Ectodermal cell (in vitro differentiated cells): Measurements from ENCODE around the gene AMMECR1L.
"Not testable (repeated sequence)": the region's sequence is repeated elsewhere in the genome, so short reads cannot be mapped to it uniquely, and the experiment has no call there.

ENCODE experiments used
- H3K27ac ChIP-seq: 2 replicates; pipeline ENCODE4 v1.7.0; 2013; ENCODE audit warnings: mild to moderate bottlenecking, low read depth, low read length; ENCODE audit not compliant: insufficient read depth, poor library complexity, severe bottlenecking
- H3K27me3 ChIP-seq: 2 replicates; pipeline ENCODE4 v1.7.0; 2013; ENCODE audit warnings: mild to moderate bottlenecking, low read length; ENCODE audit not compliant: insufficient read depth, control insufficient read depth, poor library complexity, severe bottlenecking
- H3K36me3 ChIP-seq: one replicate; pipeline ENCODE4 v1.7.0; 2013; ENCODE audit warnings: low read length; ENCODE audit not compliant: control insufficient read depth, insufficient read depth
- H3K4me1 ChIP-seq: one replicate; pipeline ENCODE4 v1.7.0; 2013; ENCODE audit warnings: low read length; ENCODE audit not compliant: control insufficient read depth, insufficient read depth
- H3K4me3 ChIP-seq: 2 replicates; pipeline ENCODE4 v1.7.0; 2013; ENCODE audit warnings: low read depth, low read length, control low read depth; ENCODE audit not compliant: insufficient read depth
- H3K9me3 ChIP-seq: 2 replicates; pipeline ENCODE4 v1.7.0; 2013; ENCODE audit warnings: mild to moderate bottlenecking, low read length, moderate library complexity; ENCODE audit not compliant: control insufficient read depth
- WGBS, 2 experiments: methylation state at CpG; one replicate each; pipeline ENCODE4 v1.1.7; 2013; ENCODE audit warnings: missing lambda C conversion rate in 2 of 2; 5-methylcytosine and 5-hydroxymethylcytosine counted together

AMMECR1L gene

DNA sequence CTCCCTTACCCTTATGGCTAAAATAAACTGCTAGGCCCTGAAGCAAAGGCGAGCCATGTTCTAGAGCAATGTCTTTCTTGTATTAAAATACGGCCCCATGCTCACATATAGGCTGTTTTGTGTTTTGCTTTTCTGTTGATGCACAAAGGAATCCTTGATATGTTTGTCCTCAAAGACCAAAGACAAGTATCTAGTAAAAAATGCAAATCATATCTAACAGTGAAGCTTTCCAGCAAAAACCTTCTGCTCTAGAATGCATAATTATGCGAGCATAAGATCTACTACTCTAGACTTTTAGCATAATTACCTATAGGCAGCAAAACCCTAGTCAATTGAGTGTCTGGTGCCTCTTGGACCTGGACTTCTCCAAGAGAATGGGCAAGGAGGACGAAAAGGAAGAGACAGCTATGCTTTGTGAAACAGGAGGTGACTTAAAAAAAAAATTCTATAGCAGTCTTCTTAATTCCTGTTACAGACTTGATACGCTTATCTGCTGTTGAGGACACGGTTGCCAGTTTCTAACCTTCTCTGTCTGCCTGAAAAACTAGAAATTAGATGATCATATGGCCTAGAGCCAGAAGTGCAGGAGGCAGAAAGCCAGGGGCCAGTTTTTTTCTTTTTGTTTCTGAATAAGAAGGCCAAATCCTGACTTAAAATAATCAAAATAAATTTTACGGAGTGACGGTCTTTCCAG is 1.5 kb upstream of the AMMECR1L start:
- Histone ChIP-seq H3K27me3 (no peaks in the 10 kb centered on the region), H3K36me3 (peaks cover 8% of the 10 kb centered on the region), H3K4me3 (peak overlapping the region; percentile 61), H3K9me3 (no peaks in the 10 kb centered on the region), H3K27ac (no peak overlapping the region), H3K4me1 (peaks cover 7% of the 10 kb centered on the region)
- WGBS, 2 experiments = 76 to 86% methylated on average over 7 to 8 of the region's 8 CpGs

- not testable (repeated sequence) for H3K27me3 ChIP-seq, H3K36me3 ChIP-seq, H3K9me3 ChIP-seq, H3K4me1 ChIP-seq
- Histone ChIP-seq H3K4me3 (peak overlapping the region; percentile 61), H3K27ac (peak overlapping the region; percentile 86)
- 0% methylated on average over 19 to 25 of the region's 32 CpGs for WGBS, 2 experiments
Observed at GRCh38 chr2:127886593-127886935, 808 bp upstream of the AMMECR1L start.

DNA sequence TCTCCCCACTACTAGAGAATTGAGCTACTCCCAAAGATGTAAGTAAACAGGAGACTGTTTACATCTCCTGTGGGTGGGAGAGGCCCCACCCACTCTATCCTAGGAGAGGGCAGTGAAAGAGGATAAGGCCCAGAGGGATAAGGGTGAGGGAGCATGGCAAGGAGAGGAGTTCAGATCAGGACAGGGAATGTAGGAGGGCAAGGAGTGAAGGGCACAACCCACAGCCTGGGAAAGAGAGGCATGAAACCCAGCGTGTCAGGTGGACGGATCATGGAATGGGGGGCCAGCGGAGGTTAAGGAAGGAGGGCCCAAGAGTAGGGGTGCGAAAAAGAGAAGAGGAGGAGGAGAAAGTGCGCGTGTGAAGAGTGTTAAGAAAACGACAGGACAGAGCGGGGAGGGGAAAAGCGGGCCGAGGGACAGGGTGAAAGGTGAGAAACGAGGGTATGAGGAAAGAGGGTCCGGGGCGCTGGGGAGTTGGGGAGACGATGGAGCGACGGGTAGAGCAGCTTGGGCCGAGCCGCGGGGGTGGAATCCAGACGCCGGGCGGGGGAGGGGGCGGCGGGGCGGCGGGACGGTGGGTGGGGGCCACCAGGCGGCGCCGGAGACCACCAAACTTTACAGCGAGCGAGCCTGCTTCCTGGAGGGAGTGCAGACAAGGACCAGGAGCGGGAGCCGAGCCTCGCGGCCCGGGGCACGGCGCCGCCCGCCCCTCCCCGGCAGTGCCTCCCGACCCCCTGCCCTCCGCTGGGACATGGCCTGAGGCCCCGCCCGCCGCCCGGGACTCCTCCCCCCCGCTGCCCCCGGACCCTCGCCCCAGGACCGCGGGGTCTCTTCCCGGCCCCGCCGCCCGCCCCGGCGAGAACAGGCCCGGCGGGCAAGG is 655 bp downstream of the AMMECR1L start:
- peak overlapping the region; percentile 68 for H3K27ac ChIP-seq
- not testable (repeated sequence) for H3K4me1 ChIP-seq, H3K36me3 ChIP-seq, H3K27me3 ChIP-seq, H3K9me3 ChIP-seq
- H3K4me3 ChIP-seq = peak overlapping the region; percentile 61
- WGBS, 2 experiments = 0 to 1% methylated on average over 21 to 29 of the region's 61 CpGs

GRCh38 chr2:127884436-127884835 is 1.3 kb downstream of the AMMECR1L start:
- Histone ChIP-seq H3K4me1 (peaks cover 7% of the 10 kb centered on the region), H3K27ac (no peak overlapping the region), H3K4me3 (peak overlapping the region; percentile 54), H3K36me3 (peaks cover 8% of the 10 kb centered on the region), H3K9me3 (no peaks in the 10 kb centered on the region), H3K27me3 (no peaks in the 10 kb centered on the region)
- WGBS, 2 experiments = 52% methylated on average over 10 of the region's 10 CpGs

DNA sequence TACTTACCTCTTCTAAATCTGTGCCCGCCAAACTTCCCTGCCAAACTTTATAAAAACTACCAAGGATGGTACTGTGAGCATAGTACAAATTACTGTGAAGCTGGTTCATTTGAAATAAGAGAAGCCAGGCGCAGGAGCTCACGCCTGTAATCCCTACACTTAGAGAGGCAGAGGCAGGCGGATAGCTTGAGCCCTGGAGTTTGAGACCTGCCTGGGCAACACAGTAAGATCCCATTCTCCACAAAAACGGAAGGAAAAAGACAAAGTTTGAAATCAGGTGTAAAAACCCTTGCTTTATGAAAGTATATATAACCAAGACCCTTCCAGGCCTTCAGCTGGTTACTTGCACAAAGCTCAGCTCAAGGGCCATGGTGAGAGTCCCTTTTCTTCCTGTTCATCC is 5.9 kb downstream of the AMMECR1L start:
- Histone ChIP-seq H3K4me3 (no peak overlapping the region), H3K9me3 (no peaks in the 10 kb centered on the region), H3K36me3 (peaks cover 8% of the 10 kb centered on the region), H3K27ac (no peak overlapping the region), H3K27me3 (no peaks in the 10 kb centered on the region), H3K4me1 (peaks cover 3% of the 10 kb centered on the region)
- 86 to 91% methylated on average over 4 to 5 of the region's 5 CpGs for WGBS, 2 experiments

GRCh38 chr2:127877626-127878025 is 8.1 kb downstream of the AMMECR1L start:
- no peak overlapping the region for H3K27ac ChIP-seq
- H3K4me3 ChIP-seq = no peak overlapping the region
- no peaks in the 10 kb centered on the region for H3K27me3 ChIP-seq
- H3K9me3 ChIP-seq = no peaks in the 10 kb centered on the region
- 95 to 100% methylated on average over 3 of the region's 3 CpGs for WGBS, 2 experiments
- H3K36me3 ChIP-seq = peaks cover 6% of the 10 kb centered on the region
- peaks cover 6% of the 10 kb centered on the region for H3K4me1 ChIP-seq

DNA sequence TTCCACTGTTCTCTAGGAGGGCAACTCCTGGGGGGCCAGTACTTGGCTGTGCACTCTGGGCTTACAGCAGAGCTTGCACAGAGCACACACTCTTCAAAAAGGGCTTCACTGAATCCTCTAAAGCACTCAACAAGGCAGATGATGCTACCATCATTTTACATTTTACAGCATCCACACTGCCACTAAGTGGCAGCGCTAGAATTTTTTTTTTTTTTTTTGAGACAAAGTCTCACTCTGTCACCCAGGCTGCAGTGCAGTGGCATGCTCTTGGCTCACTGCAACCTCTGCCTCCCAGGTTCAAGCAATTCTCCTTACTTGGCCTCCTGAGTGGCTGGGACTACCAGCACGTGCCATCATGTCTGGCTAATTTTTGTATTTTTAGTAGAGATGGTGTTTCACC is 8.6 kb downstream of the AMMECR1L start:
- Histone ChIP-seq H3K4me1 (peaks cover 6% of the 10 kb centered on the region), H3K9me3 (no peaks in the 10 kb centered on the region)

DNA sequence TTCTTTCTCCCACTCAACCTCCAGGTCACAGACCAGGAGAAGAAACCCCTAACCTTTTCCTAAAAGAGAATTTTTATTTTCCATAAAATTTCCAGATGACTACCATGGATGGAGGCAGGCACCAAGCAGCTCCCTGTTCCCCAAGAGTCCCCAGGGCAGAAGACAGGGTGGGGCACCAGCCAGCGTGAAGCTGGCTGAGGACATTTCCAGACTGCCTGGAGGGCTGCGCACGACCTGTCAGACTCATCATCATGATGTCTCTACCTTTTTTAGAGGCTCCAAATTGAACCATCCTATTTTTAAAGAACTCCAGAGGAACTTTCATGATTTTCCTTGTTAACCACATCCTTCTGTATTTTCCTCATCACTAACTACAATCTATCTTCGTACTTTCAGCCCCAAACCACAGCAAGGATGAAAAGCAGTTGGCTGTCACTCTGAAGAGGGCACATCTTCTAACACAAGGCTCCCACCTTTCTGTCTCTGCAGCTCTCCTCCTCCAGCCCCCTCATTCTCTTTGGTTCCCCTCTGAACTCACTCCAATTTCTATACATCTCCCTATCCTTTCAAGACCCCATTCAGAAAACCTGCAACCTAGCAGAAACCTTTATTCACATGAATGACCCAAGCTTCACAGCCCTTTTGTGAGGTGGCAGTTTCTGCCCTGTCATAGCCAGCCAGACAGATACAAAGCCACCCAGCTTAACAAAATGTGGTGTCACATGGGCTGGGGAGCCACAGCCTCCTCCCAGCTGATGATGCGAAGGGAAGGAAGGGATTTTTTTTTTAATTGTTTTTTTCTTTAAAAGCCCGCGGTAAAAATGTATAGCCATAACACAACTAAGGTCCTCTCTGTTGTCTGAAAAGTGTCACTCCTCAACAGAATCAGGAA is 11.1 kb downstream of the AMMECR1L start:
- Histone ChIP-seq H3K27ac (peak overlapping the region; percentile 65), H3K9me3 (no peaks in the 10 kb centered on the region), H3K36me3 (peaks cover 17% of the 10 kb centered on the region), H3K4me1 (peaks cover 6% of the 10 kb centered on the region), H3K27me3 (no peaks in the 10 kb centered on the region), H3K4me3 (no peak overlapping the region)
- WGBS, 2 experiments = 86 to 89% methylated on average over 5 to 7 of the region's 7 CpGs

More for the DNA sequence above, 8.6 kb downstream of the AMMECR1L start:
- Histone ChIP-seq H3K27ac (no peak overlapping the region), H3K4me3 (no peak overlapping the region), H3K27me3 (no peaks in the 10 kb centered on the region), H3K36me3 (peaks cover 10% of the 10 kb centered on the region)
- 90 to 92% methylated on average over 2 of the region's 2 CpGs for WGBS, 2 experiments

- Histone ChIP-seq H3K4me1 (peaks cover 6% of the 10 kb centered on the region), H3K36me3 (peaks cover 20% of the 10 kb centered on the region), H3K27me3 (no peaks in the 10 kb centered on the region), H3K4me3 (no peak overlapping the region), H3K9me3 (no peaks in the 10 kb centered on the region), H3K27ac (no peak overlapping the region)
- WGBS, 2 experiments = 95 to 96% methylated on average over 14 of the region's 14 CpGs
Observed at GRCh38 chr2:127873707-127874303, 12.0 kb downstream of the AMMECR1L start.
